ENCODE measurements around the gene SERPINA1. TPM values are rescaled to one million over a fixed set of nuclear protein-coding genes. Genes with fewer than 3 reads are reported as not detected.
"Not testable (repeated sequence)": the region's sequence is repeated elsewhere in the genome, so short reads cannot be mapped to it uniquely, and the experiment has no call there.

The SERPINA1 gene
- total RNA-seq, result 0.20 and 0.22 TPM in 2 replicates

- intact Hi-C loops (cut with micrococcal nuclease), result no loop called here
These were observed at the start of gene SERPINA1 for GRCh38 chr14:94388384-94389103. SERPINA1 (minus strand) TSS chr14:94388602; CDS start chr14:94383237, 5,365 bp downstream.

GRCh38 chr14:94428610-94429009 is 40.2 kb upstream of the SERPINA1 start:
- intact Hi-C loops (cut with micrococcal nuclease), result no loop called here

- intact Hi-C loops (cut with micrococcal nuclease), result no loop called here
These were observed 38.7 kb upstream of the SERPINA1 start for GRCh38 chr14:94427016-94427613.

DNA sequence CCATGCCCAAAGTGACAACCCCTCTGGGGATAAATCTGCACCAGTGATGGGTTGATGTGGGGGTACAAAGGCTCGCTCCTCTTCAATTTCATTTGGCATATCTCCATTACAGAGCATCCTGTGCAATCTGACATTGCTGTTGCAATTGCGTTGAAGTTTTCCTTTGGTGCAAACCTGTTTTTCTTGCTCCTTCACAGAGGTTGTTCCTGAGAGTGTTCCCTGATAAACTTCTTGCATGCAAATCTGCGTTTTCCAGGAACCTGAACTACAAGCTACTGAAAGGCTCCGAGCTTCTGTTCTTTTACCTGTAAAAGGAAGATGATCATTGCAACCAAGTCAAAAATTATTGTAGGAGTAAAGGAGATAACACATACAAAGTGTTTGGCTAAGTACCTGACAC is 38.1 kb upstream of the SERPINA1 start:
- intact Hi-C loops (cut with micrococcal nuclease), result no loop called here

DNA sequence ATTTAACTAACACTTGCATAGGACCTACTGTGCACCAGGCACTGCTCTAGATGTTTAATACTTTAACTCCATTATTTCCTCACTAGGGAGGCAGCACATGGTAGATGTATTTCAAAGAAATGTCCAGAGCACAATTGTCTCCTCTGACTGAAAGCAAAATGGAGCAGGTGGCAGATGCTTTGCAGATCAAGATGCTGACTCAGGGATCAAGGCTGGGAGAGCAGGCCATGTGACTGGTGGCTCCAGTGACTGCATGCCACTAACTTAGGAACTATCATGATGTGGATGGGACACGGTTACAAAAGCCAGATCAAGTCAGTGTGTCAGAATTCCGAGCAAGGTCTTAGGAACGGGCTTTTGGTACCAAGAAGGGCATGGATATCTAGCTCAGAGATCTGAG is 36.0 kb upstream of the SERPINA1 start:
- intact Hi-C loops (cut with micrococcal nuclease), result no loop called here

GRCh38 chr14:94423453-94424056 is 35.2 kb upstream of the SERPINA1 start:
- intact Hi-C loops (cut with micrococcal nuclease), result loop anchor here (1.0 kb wide), 1 partner anchor 63 kb away; no protein-coding TSS in a partner anchor

- intact Hi-C loops (cut with micrococcal nuclease), result no loop called here
These were observed 32.9 kb upstream of the SERPINA1 start for GRCh38 chr14:94421316-94421715.

DNA sequence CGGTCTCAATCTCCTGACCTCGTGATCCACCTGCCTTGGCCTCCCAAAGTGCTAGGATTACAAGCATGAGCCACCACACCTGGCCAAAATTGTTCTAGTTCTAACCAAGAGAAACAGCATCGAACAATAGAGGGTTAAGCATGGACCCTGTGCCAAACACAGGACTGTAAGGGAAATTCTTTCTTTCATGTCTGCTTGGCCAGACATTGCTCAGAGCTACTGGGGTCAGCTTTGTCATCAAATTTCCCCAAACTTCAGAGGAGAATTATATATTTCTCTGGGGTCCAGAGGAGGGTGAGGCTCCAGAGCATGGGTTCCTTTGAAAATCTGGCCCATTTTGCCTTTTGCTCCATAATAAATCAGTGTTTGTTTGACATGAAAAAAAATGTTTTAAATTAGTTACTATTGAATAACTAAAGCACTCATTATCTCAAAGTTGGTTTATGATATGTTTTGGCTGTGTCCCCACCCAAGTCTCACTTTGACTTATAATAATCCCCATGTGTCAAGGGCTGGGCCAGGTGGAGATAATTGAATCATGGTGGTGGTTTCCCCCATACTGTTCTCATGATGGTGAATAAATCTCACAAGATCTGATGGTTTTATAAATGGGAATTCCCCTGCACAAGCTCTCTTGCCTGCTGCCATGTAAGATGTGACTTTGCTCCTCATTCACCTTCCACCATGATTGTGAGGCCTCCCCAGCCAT is 29.2 kb upstream of the SERPINA1 start:
- intact Hi-C loops (cut with micrococcal nuclease), result not testable (repeated sequence)

GRCh38 chr14:94412671-94413638 is 24.6 kb upstream of the SERPINA1 start:
- intact Hi-C loops (cut with micrococcal nuclease), result loop anchor here (5.0 kb wide), 1 partner anchor 281 kb away; no protein-coding TSS in a partner anchor

- intact Hi-C loops (cut with micrococcal nuclease), result loop anchor here (5.0 kb wide), 1 partner anchor 279 kb away; no protein-coding TSS in a partner anchor
These were observed 23.2 kb upstream of the SERPINA1 start for GRCh38 chr14:94411638-94412037.

DNA sequence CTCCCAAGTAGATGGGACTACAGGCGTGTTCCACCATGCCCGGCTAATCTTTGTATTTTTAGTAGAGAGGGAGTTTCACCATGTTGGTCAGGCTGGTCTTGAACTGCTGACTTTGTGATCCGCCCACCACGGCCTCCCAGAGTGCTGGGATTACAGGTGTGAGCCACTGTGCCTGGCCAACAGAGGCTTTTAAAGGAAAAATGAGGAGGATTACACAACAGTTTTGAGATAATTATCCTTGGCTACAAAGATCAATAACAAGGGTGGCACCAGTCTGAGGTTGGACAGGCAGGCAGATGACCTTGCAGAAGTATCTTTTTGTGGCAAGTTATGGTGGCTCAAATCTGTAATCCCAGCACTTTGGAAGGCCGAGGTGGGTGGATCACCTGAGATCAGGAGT is 21.0 kb upstream of the SERPINA1 start:
- intact Hi-C loops (cut with micrococcal nuclease), result not testable (repeated sequence)

DNA sequence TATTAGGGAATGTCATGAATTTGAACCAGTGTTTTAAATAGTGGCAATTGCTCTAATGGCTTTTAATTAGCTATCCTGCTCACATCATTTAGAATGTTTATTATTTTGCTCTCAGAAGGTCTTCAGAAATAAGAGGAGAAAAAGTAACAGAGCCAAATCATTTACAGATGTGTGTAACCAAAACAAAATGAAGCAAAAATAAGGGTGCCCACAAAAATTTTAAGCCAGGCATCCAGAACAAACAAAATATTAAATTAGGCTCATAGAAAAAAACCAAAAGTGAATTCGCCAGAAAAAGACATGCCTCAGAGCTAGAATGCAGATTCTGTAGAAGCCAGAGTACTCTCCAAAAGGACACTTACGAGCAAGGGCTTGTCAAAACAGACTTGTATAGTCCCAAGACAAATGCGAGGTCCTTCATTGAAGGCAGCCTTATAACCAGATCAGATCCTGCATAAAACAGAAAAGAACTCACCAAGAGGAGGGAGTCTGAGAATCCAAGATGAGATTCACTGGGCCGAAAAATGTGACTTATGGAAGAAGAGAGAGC is 20.2 kb upstream of the SERPINA1 start:
- intact Hi-C loops (cut with micrococcal nuclease), result no loop called here

DNA sequence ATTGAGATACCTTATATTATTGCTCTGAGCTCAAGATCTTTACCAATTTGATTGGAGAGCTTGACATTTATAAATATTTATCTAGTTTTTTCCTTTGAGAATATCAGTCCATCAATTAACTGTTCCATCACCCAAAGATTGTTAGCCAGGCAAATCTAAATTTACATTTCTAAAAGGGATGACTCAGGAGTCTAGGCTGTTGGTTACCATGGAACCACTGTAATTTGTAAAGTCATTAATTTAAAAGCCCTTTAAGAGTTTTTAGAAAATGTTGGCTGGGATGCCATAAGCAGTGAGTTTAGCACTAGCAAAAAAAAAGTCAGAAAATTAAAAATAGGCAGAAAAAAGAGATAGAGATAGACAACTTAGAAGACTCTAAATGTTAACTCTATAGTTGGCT is 19.5 kb upstream of the SERPINA1 start:
- intact Hi-C loops (cut with micrococcal nuclease), result no loop called here

GRCh38 chr14:94406910-94407309 is 18.5 kb upstream of the SERPINA1 start:
- intact Hi-C loops (cut with micrococcal nuclease), result no loop called here

GRCh38 chr14:94405486-94405885 is 17.1 kb upstream of the SERPINA1 start:
- intact Hi-C loops (cut with micrococcal nuclease), result no loop called here

GRCh38 chr14:94404561-94404960 is 16.2 kb upstream of the SERPINA1 start:
- intact Hi-C loops (cut with micrococcal nuclease), result no loop called here

DNA sequence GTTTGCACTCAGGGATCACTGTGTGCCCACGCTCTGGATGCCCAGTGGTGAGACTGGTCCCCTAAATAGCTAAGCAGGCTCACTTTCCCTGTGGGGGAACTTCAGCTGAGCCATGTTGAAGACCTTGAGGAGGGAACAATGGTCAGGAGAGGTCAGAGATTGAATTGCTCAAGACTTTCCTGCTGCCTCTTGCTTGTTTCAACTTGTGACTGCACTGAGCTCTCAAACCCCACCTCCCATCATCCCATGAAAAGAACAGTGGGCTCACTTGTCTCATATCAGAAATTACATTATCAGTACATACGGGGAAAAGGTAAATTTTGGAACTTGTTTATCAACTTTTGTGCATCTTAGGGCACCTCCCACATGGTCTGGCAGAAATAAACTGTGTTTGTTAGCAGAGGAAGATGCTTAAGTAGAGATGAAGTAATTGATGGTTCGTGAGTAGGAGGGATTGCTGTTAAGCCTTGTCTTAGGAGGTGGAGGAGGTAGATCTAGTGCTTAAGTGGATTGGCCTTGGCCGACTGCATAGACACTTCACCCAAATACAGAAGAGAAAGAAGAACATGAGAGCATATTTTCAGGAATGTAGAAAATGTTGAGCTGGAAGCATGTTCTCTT is 15.0 kb upstream of the SERPINA1 start:
- intact Hi-C loops (cut with micrococcal nuclease), result no loop called here

GRCh38 chr14:94401083-94401482 is 12.7 kb upstream of the SERPINA1 start:
- intact Hi-C loops (cut with micrococcal nuclease), result no loop called here

DNA sequence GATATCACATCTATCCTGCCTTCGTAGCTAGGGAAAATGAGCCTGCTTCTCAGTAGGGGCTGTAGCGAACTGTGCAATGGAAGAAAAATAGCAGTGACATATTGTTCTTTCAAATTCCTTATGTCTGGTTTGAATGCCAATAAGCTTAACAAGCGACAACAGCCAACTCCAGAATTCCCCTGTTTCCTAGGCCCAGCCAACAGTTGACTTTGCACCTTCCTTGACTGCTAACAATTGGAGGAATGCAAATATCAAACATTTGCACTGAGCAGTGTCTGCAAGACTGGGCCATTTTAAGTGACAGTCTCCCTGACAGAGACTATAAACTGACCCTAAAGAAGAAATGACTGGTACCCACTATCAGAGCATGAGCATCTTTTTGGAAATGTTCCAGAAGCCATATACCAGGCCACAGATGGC is 12.0 kb upstream of the SERPINA1 start:
- intact Hi-C loops (cut with micrococcal nuclease), result no loop called here

DNA sequence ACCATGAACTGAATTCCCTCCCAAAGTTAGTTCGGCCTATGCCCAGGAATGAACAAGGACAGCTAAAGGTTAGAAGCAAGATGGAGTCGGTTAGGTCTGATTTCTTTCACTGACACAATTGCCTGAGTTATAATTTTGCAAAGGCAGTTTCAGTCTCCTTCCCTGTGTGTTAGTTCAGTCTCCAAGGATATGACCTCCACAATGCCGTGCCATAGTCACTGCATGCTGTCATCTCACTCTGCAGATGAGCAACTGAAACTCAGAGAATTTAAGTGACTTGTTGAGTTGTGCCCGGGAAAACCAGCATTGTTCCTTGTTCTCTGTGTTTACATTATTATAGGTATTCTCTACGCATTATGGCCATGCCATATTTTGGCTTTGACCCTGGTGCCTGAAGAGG is 10.1 kb upstream of the SERPINA1 start:
- intact Hi-C loops (cut with micrococcal nuclease), result no loop called here

Measured in T-helper 1 cell treated with Interleukin-12 subunit alpha and Interleukin-12 subunit beta and Interleukin-4 antibody, amounts not matched to agents 30 ng/mL and 1 ng/mL, for 36 hours (primary cell).